HG02884 (cell line): ENCODE data around the gene ECHDC3.
"Not testable (repeated sequence)": the region's sequence is repeated elsewhere in the genome, so short reads cannot be mapped to it uniquely, and the experiment has no call there.

Experiments used
- ATAC-seq: cut with Tn5 transposase; IDR thresholded peaks from one replicate; pipeline ENCODE4 v1.9.1; 2021; ENCODE audit warnings: mild to moderate bottlenecking, moderate library complexity; ENCODE audit not compliant: unreplicated experiment

Gene ECHDC3

DNA sequence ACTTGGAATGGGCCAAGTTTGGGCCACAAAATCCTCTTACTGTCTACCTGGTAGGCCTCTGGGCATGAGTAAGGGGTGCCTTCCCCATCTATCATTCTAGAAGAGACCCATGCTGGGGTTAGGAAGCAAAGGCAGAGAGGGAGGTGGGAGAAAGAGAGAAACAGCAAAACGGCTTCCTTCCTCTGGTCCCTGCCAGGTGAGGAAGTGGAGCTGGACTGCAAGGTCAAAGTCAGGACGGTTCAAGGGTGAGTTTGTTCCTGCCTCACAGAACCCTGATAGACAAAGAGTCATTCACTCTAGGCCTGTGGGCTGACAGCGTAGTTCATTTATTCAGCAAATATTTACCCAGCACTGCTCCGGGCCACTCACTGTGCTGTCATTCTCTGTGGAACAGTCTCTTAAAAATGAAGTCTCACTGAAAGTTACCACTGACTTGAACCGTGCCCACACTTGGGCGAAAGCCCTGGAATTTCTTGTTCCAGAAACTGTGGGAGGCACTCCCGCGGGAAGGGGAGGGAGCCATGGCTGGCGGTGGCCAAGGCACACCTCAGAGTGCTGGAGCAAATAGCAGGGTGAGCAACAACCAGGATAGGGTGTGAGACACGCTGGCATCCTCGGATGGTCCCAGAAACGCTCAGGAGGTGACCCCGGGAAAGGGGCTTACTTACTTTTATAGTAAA is 26.2 kb upstream of the ECHDC3 start:
- no peak for ATAC-seq

DNA sequence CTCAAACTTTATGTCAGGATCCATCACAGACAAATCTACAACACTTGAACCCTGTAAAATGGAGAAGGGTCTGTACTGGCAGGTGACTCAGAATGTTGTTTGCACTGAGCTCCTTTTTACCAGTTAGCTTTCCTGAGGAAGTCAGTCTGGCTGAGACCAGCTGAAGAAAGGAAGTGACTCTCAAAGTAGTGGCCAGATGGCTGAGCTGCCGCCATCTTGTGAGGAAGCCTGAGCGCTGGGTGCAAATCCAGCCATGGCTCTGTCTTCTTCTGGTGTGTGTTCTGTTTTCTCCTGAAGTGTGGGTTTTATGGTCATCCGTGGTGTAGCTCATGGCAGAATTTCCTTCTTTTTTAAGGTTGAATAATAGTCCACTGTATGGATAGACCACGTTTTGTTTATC is 25.5 kb upstream of the ECHDC3 start:
- ATAC-seq = no peak

DNA sequence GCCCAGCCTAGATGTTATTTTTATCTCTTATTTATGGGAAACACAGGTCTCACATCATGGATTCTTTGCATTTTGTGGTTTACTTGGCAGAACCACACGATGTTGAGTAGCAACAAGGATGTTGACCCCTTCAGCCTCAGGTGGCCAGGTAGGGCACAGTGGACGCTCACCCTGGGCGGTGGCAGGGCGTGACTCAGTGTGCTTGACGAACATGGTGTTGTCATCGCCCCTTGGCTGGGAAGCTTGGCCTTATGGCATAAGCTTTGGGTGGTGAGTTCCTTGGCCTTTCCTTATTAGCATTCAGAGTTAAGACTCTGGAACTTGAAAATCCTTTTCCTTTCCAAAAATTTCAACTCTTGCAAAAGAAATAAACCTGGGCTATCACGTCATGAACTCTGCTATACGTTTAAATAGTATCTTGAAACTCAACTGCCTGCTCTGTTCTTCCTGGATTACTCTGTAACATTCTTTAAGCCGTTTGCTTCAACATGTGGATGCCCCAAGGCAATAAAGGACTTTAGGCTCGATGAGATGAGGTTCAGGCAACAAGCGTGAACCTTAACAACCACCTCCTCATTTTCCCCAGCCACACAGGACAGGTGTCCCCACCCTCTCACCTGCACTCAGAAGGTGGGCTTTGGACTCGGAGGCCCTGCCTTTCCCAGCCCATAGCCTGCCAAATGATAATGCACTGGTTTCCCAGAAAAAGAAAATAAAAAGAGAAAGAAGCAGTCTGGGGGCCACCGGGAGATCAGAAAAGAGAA is 22.5 kb upstream of the ECHDC3 start:
- no peak for ATAC-seq

DNA sequence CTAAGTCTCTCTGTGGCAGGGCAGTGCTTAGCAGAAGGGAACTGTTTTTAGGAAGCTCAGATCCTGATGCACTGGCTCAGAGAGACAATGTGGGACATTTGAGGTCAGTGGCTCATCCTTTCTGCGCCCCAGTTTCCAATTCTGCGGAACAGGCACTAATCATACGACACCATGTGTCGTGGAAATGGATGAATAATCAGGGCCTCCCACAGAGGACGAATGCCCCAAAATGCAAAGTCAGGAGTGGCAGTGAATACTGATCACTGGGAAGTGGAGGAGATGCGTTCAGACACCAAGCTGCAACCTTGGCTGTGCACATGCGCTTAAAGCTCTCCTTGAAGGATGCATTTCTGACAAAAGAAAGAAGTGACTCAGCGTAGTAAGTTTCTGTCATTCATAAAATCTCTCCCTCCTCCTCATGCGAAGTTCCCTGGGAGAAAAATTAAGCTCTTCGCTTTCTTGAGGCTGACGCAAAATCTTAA is 21.9 kb upstream of the ECHDC3 start:
- ATAC-seq = no peak

DNA sequence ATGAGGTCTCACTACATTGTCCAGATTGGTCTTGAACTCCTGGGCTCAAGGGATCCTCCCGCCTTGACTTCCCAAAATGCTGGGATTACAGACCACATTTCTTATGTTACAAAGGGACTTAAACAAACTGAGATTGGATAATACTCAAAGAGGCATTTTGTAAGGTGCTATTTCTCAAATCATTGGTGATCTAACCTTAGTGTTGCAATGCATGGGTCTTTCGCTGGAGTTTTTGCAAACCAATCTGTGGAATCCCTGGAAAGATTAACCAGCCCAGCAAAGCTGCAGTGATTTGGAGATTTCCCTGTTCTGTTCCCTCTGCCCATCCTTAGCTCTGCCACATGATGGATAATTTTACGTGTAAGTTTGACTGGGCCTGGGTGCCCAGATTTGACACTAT is 20.4 kb upstream of the ECHDC3 start:
- no peak for ATAC-seq

DNA sequence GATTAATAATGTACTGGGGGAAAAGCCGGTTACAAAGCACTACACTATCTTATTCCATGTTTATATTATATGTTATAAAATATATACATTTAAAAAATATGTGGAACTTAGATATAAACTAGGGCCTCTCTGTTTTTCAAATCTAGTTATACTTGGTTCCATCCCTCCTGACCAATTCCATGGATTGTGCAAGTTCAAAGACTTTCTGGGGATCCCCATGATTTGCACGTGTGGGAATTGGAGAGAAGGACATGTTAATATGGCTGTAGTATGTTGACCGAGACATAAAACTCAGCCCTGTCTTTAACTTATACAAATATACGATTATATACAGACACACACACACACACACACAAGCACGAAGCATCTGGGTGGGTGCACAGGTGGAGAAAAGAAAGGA is 18.8 kb upstream of the ECHDC3 start:
- no peak for ATAC-seq

DNA sequence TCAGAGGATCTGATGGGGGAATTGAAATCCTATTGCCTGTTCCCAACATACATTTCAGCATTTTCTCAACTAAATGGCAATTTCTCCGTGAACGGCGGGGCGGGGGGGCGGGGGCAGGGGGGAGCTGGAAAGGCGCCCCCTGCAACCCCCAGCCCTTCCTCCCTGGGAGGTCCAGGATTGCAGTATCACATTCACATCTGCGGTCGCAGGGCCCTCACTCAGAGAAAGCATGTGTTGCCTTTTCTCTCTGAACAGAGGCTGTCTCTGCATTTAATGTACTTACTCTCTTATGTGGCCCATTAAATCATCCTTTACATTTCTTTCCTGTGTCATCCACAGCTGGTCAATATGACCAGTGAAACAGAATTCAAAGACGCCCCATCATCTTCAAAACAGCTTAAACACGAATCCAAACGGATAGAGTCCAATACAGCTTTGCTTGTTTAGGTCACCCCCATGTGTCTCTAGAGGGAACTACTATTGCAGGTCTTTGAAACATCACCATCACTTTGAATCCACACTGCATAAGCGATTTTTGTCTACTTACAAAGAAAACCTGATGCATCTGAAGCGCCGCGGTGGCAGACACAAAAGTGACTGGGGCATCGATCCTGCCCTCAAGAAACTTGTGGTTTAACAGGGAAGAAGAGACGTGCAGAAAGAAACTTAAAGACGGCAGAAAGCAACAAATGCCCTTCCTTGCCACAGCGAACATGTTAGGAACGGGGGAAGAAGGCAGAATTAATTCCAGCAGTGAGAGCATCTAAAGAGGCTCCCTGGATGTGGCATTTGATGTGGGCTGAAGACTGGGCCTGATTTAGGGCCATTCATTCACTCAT is 17.0 kb upstream of the ECHDC3 start:
- ATAC-seq = peak; percentile 66

DNA sequence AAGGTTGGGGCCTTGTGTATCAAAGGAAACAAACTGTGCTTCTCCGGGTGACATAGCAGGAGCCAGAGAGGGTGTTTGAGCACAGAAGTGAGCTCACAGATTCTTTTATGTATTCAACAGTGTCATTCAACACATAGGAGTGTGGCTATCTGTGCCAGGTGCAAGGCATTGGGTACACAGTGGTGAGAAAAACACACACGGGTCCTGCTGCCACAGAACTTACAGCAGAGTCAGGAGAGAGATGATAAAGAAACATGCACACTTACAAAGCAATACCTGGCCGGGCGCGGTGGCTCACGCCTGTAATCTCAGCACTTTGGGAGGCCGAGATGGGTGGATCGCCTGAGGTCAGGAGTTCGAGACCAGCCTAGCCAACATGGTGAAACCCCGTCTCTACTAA is 16.3 kb upstream of the ECHDC3 start:
- ATAC-seq = no peak

DNA sequence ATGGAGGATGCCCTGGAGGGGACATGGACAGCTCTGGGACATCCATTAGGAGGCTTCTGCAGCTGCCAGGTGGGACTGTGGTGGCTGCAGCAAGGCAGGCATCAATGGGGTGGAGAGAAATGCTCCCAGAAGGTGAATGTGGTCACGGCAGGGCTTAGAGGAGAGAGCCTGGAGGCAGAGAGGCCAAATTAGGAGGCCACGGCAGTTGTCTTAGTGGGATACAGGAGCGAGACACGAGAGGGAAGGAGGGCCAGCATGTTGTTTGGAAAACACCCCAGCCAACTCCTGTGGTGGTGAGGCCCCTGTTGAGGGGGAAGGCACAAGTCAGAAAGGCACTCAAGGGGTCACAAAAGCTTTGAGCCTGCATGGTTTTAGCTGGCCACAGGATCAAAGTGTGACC is 14.6 kb upstream of the ECHDC3 start:
- ATAC-seq = no peak

DNA sequence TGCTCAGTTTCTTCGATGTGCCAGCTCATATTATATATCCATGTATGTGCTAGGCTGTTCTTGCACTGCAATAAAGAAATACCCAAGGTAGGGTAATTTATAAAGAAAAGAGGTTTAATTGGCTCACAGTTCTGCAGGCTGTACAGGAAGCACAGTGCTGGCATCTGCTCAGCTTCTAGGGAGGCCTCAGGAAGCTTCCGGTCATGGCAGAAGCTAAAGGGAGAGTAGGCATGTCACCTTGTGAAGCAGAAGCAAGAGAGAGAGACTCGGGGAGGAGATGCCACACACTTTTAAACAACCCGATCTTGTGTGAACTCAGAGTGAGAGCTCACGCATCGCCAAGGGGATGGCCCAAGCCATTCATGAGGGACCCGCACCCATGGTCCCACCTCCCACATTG is 13.8 kb upstream of the ECHDC3 start:
- ATAC-seq = no peak

DNA sequence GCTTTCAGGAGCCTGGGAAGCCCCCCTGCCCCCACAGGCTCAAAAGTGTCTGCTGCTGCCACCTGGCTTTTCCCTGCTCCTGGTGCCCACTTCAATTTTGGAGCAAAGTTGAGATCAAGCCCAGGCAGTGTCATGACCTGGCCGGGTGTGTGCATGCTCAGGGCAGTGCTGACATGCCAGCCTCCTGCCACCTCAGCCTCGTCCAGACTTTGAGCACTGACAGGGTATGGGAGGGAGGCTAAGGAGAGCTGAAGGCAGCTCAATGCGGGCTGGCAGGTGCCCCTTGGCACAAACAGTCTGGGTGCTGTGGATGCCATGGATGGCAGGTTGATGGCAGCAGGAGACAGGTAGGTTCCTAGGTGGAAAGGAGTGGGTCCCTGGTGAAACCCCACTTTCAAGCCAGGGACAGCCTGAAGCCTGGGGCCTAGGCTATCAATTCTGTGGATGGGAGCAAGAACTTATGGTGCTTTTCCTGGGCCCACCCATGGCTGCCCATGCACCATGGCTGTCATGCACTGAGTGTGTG is 12.3 kb upstream of the ECHDC3 start:
- ATAC-seq = no peak

DNA sequence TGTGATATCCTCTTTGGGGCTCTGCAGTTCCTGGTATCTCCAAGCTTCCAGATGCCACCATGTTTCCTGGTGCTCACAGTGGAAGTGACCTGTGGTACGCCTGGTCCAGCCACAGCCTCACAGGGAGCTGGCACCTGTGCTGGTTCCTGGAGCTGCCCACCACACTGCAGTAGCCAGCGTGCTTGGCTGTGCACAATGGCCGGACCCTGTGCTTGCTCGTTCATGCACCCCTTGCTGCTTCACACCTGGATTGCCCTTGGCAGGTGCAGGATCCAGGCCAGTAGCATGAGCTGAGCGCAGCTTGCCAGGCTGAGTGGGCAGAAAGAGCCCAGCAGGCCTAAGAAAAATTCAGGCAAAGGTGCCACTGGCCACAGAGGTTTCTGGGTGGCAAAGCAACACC is 11.4 kb upstream of the ECHDC3 start:
- no peak for ATAC-seq

DNA sequence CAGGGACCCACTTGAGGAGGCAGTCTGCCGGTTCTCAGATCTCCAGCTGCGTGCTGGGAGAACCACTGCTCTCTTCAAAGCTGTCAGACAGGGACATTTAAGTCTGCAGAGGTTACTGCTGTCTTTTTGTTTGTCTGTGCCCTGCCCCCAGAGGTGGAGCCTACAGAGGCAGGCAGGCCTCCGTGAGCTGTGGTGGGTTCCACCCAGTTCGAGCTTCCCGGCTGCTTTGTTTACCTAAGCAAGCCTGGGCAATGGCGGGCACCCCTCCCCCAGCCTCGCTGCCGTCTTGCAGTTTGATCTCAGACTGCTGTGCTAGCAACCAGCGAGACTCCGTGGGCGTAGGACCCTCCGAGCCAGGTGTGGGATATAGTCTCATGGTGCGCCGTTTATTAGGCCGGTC is 5.4 kb upstream of the ECHDC3 start:
- not testable (repeated sequence) for ATAC-seq

DNA sequence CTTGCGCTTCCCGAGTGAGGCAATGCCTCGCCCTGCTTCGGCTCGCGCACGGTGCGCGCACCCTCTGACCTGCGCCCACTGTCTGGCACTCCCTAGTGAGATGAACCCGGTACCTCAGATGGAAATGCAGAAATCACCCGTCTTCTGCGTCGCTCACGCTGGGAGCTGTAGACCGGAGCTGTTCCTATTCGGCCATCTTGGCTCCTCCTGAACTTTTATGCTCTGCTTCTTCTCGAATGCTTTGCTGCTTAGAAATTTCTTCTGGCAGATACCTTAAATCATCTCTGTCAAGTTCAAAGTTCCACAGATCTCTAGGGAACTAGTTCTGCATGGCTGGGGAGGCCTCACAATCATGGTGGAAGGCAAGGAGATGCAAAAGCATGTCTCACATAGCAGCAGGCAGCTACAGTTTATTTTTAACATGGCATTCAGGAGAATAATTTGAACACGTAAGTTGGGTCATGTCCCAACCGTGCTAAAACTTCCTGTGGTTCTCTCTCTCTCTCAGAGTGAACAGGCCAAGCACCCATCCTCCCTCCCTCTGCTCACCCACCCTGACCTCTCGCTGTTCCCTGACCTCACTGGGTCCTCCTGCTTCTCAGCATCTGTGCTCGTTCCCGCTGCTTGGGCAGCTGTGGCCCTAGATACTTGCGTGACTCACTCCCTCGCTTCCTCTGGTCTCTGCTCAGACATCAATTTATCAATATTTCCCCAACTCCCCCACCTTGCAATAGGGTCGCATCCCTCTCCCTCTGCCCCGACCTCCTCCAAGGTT is 4.7 kb upstream of the ECHDC3 start:
- ATAC-seq = not testable (repeated sequence)

DNA sequence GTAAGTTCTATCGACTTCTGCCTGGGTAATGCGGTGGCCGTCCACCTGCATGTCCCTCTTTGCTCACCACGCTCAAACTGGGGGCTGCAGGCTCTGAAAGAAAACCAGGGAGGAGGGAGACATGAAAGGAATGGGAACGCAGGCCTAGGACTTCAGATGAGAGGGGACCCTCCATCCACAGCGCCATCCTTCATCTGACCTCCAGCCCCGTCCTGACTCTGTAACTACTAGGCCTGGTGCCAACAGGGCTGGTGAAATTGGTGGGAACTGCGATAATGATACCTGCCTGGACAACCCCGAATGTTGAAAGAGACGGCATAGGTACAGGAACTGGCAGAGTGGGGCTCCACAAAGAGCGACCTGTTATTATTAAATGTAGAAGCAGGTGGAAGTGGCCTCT is 1.3 kb upstream of the ECHDC3 start:
- ATAC-seq = no peak

DNA sequence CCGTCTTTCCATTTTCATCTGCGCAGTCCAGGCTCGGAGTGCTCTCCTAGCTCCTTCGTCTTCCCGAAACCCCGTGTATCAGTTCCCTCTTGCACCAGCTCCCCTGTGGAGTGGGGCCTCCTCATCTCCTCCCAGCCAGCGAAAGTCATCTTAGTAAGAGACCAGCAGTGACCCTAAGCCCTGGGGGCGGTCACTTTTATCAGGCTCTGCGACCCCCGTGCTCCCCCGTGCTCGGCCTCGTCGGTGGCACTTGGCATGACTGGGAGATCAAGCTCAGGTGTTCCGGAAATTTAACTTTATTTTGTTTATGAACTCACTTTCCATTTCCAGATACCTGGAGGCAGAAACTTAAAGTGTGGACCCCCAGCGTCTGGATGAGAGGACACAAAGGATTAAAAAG is 574 bp upstream of the ECHDC3 start:
- no peak for ATAC-seq

DNA sequence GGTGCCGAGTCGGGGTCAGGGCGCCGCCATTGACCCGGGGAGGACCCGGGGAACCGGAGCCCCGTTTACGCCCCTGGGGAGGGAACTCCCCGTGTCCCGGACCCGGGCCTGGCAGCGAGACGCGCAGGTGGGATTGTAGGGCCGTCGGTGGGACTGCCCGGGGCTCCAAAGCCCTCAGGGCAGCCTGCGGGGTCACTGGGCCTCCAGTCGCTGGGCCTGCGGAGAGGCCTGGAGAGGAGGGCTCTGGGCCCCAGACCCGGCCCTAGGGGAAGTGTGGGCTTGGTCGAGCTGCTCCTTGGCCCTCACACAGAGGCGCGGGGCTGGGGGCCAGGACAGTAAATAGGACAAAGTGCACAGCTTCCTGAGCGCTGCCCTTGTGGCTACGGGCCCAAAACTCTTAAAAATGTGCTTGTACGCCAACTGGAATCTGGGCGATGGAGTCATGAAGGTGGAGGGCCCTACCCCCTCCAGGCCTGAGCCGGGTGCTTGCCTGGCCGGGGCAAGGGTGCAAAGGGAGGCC is 657 bp downstream of the ECHDC3 start:
- ATAC-seq = no peak

DNA sequence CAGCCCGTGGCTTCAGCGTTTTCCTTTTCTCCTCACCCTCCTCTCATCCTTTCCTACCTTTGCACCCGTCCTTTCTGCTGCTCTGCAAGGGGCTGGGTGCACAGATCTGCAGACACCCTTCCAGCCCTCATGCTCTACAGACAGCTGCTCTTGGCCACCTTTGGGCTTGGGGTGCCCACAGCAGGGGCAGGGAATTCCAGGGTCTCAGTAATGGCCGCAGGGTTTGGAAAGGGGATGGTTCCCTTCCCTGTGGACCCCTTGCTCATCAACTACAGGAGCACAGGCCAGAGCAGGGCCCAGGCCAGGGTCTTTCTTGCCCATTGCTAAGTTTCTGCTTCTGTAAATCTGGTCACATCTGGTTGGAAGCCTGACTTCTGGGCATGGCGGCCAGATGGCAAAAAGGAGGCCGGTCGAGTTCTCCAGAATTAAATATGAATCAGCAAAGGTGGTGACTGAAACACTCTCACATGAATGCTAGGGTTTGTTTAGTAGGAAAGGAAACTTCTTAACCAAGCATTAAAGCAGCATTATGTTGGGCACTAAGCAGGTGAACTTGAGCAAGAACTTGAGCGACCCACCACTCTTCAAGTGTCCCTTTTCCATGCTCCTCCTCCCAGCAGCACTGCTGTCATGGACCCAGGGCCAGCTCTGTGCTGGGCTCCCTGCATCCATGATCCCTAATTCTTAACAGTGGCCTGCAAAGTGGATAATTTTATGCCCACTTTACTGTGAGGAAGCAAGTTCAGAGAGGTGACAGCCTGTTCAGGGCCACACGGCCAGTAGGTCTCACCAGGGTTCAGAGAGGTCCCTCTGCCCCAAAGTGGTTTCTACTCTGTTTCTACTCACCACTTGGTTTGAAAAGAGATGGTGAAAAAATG is 1.5 kb downstream of the ECHDC3 start:
- no peak for ATAC-seq

DNA sequence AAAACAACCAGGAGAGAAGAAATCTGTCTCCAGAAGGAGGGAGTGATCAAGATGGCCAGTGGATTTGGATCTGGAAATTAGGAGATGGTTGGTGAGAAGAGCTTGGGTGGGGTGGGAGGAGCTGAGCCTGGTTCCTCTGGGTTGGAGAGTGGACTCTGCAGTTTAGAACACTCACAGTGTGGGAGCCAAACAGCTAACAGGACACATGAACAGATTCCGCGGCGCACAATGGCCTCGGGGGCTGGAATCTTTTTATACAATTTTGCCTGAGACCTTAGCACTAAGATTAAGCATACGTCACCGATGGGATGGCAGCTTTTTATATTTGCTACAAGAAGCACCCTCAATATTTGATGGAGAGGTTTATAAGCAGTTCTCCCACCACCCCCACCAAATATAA is 2.9 kb downstream of the ECHDC3 start:
- ATAC-seq = no peak
